ENCODE data around the gene TMTC1.

Gene TMTC1

GRCh38 chr12:29713729-29714128, 70.0 kb downstream of the TMTC1 start:
- TF ChIP-seq EZH2phosphoT487 (IDR thresholded peaks at IDR 0.05; ENCODE audit: low read depth) (no peak), CTCF (IDR thresholded peaks at IDR 0.05; ENCODE audit: low read depth, low read length) (no peak)
- Histone ChIP-seq H3K4me3 (ENCODE audit: low read length) (no peak overlapping the region), H2AFZ (ENCODE audit: low read depth, low read length) (no peak overlapping the region), H3K4me2 (ENCODE audit: low read length) (no peak overlapping the region), H3K79me2 (ENCODE audit: low read length) (no peaks in the 10 kb centered on the region), H4K20me1 (ENCODE audit: insufficient read depth, low read length) (no peaks in the 10 kb centered on the region), H3K9me3 (ENCODE audit: insufficient read depth, low read length) (no peaks in the 10 kb centered on the region), H3K27me3 (ENCODE audit: low read depth, low read length) (no peaks in the 10 kb centered on the region), H3K9ac (ENCODE audit: low read length) (no peak overlapping the region), H3K27ac (ENCODE audit: low read length) (no peak overlapping the region), H3K4me1 (ENCODE audit: low read length) (peaks cover 7% of the 10 kb centered on the region), H3K36me3 (replicated peaks; ENCODE audit: low read depth, low read length) (no peaks in the 10 kb centered on the region)

- Histone ChIP-seq H3K9ac (ENCODE audit: low read length) (no peak overlapping the region), H4K20me1 (ENCODE audit: insufficient read depth, low read length) (no peaks in the 10 kb centered on the region), H3K4me2 (ENCODE audit: low read length) (no peak overlapping the region), H3K9me3 (ENCODE audit: insufficient read depth, low read length) (no peaks in the 10 kb centered on the region), H3K79me2 (ENCODE audit: low read length) (no peaks in the 10 kb centered on the region), H3K4me1 (ENCODE audit: low read length) (no peaks in the 10 kb centered on the region), H3K36me3 (replicated peaks; ENCODE audit: low read depth, low read length) (no peaks in the 10 kb centered on the region), H3K4me3 (ENCODE audit: low read length) (no peak overlapping the region), H3K27me3 (ENCODE audit: low read depth, low read length) (no peaks in the 10 kb centered on the region), H2AFZ (ENCODE audit: low read depth, low read length) (no peak overlapping the region), H3K27ac (ENCODE audit: low read length) (no peak overlapping the region)
- TF ChIP-seq EZH2phosphoT487 (IDR thresholded peaks at IDR 0.05; ENCODE audit: low read depth) = no peak
- no peak for TF ChIP-seq CTCF (IDR thresholded peaks at IDR 0.05; ENCODE audit: low read depth, low read length)
Observed at GRCh38 chr12:29711381-29711780, 72.4 kb downstream of the TMTC1 start.

GRCh38 chr12:29710104-29710503, 73.6 kb downstream of the TMTC1 start:
- H3K4me3 ChIP-seq (ENCODE audit: low read length) = no peak overlapping the region
- H3K79me2 ChIP-seq (ENCODE audit: low read length) = no peaks in the 10 kb centered on the region
- no peak overlapping the region for H3K4me2 ChIP-seq (ENCODE audit: low read length)
- TF ChIP-seq CTCF (IDR thresholded peaks at IDR 0.05; ENCODE audit: low read depth, low read length) (no peak), EZH2phosphoT487 (IDR thresholded peaks at IDR 0.05; ENCODE audit: low read depth) (no peak)
- no peaks in the 10 kb centered on the region for H4K20me1 ChIP-seq (ENCODE audit: insufficient read depth, low read length)
- no peak overlapping the region for H2AFZ ChIP-seq (ENCODE audit: low read depth, low read length)
- H3K27ac ChIP-seq (ENCODE audit: low read length) = no peak overlapping the region
- H3K9ac ChIP-seq (ENCODE audit: low read length) = no peak overlapping the region
- no peaks in the 10 kb centered on the region for H3K9me3 ChIP-seq (ENCODE audit: insufficient read depth, low read length)
- no peaks in the 10 kb centered on the region for H3K27me3 ChIP-seq (ENCODE audit: low read depth, low read length)
- no peaks in the 10 kb centered on the region for H3K36me3 ChIP-seq (replicated peaks; ENCODE audit: low read depth, low read length)
- no peaks in the 10 kb centered on the region for H3K4me1 ChIP-seq (ENCODE audit: low read length)

- H3K36me3 ChIP-seq (replicated peaks; ENCODE audit: low read depth, low read length) = no peaks in the 10 kb centered on the region
- no peaks in the 10 kb centered on the region for H3K79me2 ChIP-seq (ENCODE audit: low read length)
- H3K27me3 ChIP-seq (ENCODE audit: low read depth, low read length) = no peaks in the 10 kb centered on the region
- H3K4me3 ChIP-seq (ENCODE audit: low read length) = no peak overlapping the region
- H3K27ac ChIP-seq (ENCODE audit: low read length) = no peak overlapping the region
- H3K9me3 ChIP-seq (ENCODE audit: insufficient read depth, low read length) = no peaks in the 10 kb centered on the region
- no peaks in the 10 kb centered on the region for H3K4me1 ChIP-seq (ENCODE audit: low read length)
- no peak overlapping the region for H2AFZ ChIP-seq (ENCODE audit: low read depth, low read length)
- H4K20me1 ChIP-seq (ENCODE audit: insufficient read depth, low read length) = no peaks in the 10 kb centered on the region
- TF ChIP-seq CTCF (IDR thresholded peaks at IDR 0.05; ENCODE audit: low read depth, low read length) = no peak
- TF ChIP-seq EZH2phosphoT487 (IDR thresholded peaks at IDR 0.05; ENCODE audit: low read depth) = no peak
- H3K4me2 ChIP-seq (ENCODE audit: low read length) = no peak overlapping the region
- no peak overlapping the region for H3K9ac ChIP-seq (ENCODE audit: low read length)
Observed at GRCh38 chr12:29709496-29710040, 74.2 kb downstream of the TMTC1 start.

All from OCI-LY3 (cell line).